ENCODE data around the gene PHF20. TPM values are rescaled to one million over a fixed set of nuclear protein-coding genes. Genes with fewer than 3 reads are reported as not detected.
"Not testable (repeated sequence)": the region's sequence is repeated elsewhere in the genome, so short reads cannot be mapped to it uniquely, and the experiment has no call there.

Gene PHF20
- total RNA-seq, 2 donors from 2014 or later = 17.6 to 25.1 TPM

- ATAC-seq (no peak), DNase-seq (no peak)
- Histone ChIP-seq H3K36me3 (replicated peaks in 1 of 2; ENCODE audit: insufficient read depth in 1 of 2, low read depth in 2 of 2) (peaks cover 0 to 2% of the 10 kb centered on the region in 2 donors), H3K9me3 (peaks cover 0 to 4% (median 0%) of the 10 kb centered on the region in 3 donors), H3K27me3 (no peaks in the 10 kb centered on the region), H3K4me1 (no peaks in the 10 kb centered on the region), H3K27ac (no peak overlapping the region), H3K4me3 (no peak overlapping the region)
- intact Hi-C loops (cut with DNase I) = no loop called here
- TF ChIP-seq CTCF (IDR thresholded peaks at IDR 0.05) (no peak), POLR2A (IDR thresholded peaks at IDR 0.05) (no peak)
- WGBS, 2 donors = 85 to 92% methylated on average over 4 of the region's 4 CpGs
Observed at GRCh38 chr20:35838205-35838604, 66.4 kb downstream of the PHF20 start.

- DNase-seq (no peak), ATAC-seq (no peak)
- Histone ChIP-seq H3K36me3 (replicated peaks in 1 of 2; ENCODE audit: insufficient read depth in 1 of 2, low read depth in 2 of 2) (peaks cover 0 to 8% of the 10 kb centered on the region in 2 donors), H3K27me3 (no peaks in the 10 kb centered on the region), H3K4me3 (no peak overlapping the region), H3K4me1 (no peaks in the 10 kb centered on the region), H3K9me3 (peaks cover 0 to 4% (median 0%) of the 10 kb centered on the region in 3 donors), H3K27ac (no peak overlapping the region)
- WGBS, 2 donors = 76 to 92% methylated on average over 1 of the region's 1 CpG
- TF ChIP-seq POLR2A (IDR thresholded peaks at IDR 0.05) (no peak), CTCF (IDR thresholded peaks at IDR 0.05) (no peak)
- intact Hi-C loops (cut with DNase I) = no loop called here
Observed at GRCh38 chr20:35839904-35840303, 68.1 kb downstream of the PHF20 start.

GRCh38 chr20:35840421-35840820 is 68.6 kb downstream of the PHF20 start:
- Histone ChIP-seq H3K4me3 (no peak overlapping the region), H3K27ac (no peak overlapping the region), H3K4me1 (no peaks in the 10 kb centered on the region), H3K36me3 (replicated peaks in 1 of 2; ENCODE audit: insufficient read depth in 1 of 2, low read depth in 2 of 2) (peaks cover 0 to 8% of the 10 kb centered on the region in 2 donors), H3K9me3 (peaks cover 0 to 4% (median 0%) of the 10 kb centered on the region in 3 donors), H3K27me3 (no peaks in the 10 kb centered on the region)
- intact Hi-C loops (cut with DNase I) = no loop called here
- ATAC-seq (no peak), DNase-seq (no peak)
- TF ChIP-seq POLR2A (IDR thresholded peaks at IDR 0.05) (no peak), CTCF (IDR thresholded peaks at IDR 0.05) (no peak)
- WGBS, 2 donors = 76 to 82% methylated on average over 2 of the region's 2 CpGs

- Histone ChIP-seq H3K36me3 (replicated peaks in 1 of 2; ENCODE audit: insufficient read depth in 1 of 2, low read depth in 2 of 2) (peaks cover 0 to 8% of the 10 kb centered on the region in 2 donors), H3K4me3 (no peak overlapping the region), H3K27ac (no peak overlapping the region), H3K27me3 (no peaks in the 10 kb centered on the region), H3K9me3 (peaks cover 0 to 4% (median 0%) of the 10 kb centered on the region in 3 donors), H3K4me1 (no peaks in the 10 kb centered on the region)
- DNase-seq = no peak
- 96 to 98% methylated on average over 5 of the region's 5 CpGs for WGBS, 2 donors
- no peak for ATAC-seq
- TF ChIP-seq CTCF (IDR thresholded peaks at IDR 0.05) (no peak), POLR2A (IDR thresholded peaks at IDR 0.05) (no peak)
- intact Hi-C loops (cut with DNase I) = no loop called here
Observed at GRCh38 chr20:35842361-35842760, 70.5 kb downstream of the PHF20 start.

- ATAC-seq; H3K27me3 ChIP-seq; H3K9me3 ChIP-seq; DNase-seq; H3K4me3 ChIP-seq; intact Hi-C loops (cut with DNase I); H3K27ac ChIP-seq; H3K36me3 ChIP-seq (replicated peaks in 1 of 2; ENCODE audit: insufficient read depth in 1 of 2, low read depth in 2 of 2); H3K4me1 ChIP-seq: not testable (repeated sequence)
- 93 to 96% methylated on average over 6 of the region's 6 CpGs for WGBS, 2 donors
Observed at GRCh38 chr20:35843894-35844293, 72.1 kb downstream of the PHF20 start.
